ENCODE data around the gene ANKRD30B.
"Not testable (repeated sequence)": the region's sequence is repeated elsewhere in the genome, so short reads cannot be mapped to it uniquely, and the experiment has no call there.

GRCh38 chr18:14868825-14869224 lies 120.9 kb downstream of the ANKRD30B start:
- TF ChIP-seq CTCF (conservative IDR thresholded peaks at IDR 0.05; ENCODE audit: low read depth, low read length); CEBPB (IDR thresholded peaks at IDR 0.05; ENCODE audit: low read depth, low read length); POLR2A (IDR thresholded peaks at IDR 0.05; ENCODE audit: low read depth, low read length); FOS (IDR thresholded peaks at IDR 0.05; ENCODE audit: low read depth, low read length); MAFK (IDR thresholded peaks at IDR 0.05; ENCODE audit: low read depth, low read length); RAD21 (IDR thresholded peaks at IDR 0.05; ENCODE audit: low read length); USF2 (IDR thresholded peaks at IDR 0.05; ENCODE audit: low read depth, low read length); RCOR1 (IDR thresholded peaks at IDR 0.05; ENCODE audit: insufficient replicate concordance, low read length); NFE2L2 (IDR thresholded peaks at IDR 0.05; ENCODE audit: low read depth, low read length); MXI1 (IDR thresholded peaks at IDR 0.05; ENCODE audit: borderline replicate concordance, low read depth, low read length); ELK1 (IDR thresholded peaks at IDR 0.05; ENCODE audit: borderline replicate concordance, low read depth, low read length); RFX5 (IDR thresholded peaks at IDR 0.05; ENCODE audit: low read depth, low read length); MAZ (IDR thresholded peaks at IDR 0.05; ENCODE audit: borderline replicate concordance, low read depth, low read length): not testable (repeated sequence)
